WTC11 (cell line): ENCODE data around the gene RMI1. TPM values are rescaled to one million over a fixed set of nuclear protein-coding genes. Genes with fewer than 3 reads are reported as not detected.

Experiments used
- GRHL2 ChIP-seq: fragments of 250-450 bp; sonication (Bioruptor Pico); IDR thresholded peaks from 2 replicates; pipeline ENCODE4 v1.8.0; 2022; ENCODE audit warnings: mild to moderate bottlenecking, moderate library complexity; ENCODE audit not compliant: insufficient replicate concordance, severe bottlenecking
- microRNA-seq: library from miRNA; unstranded; fragments of <30 nt; microRNA quantifications from one replicate; pipeline ENCODE4 v1.2.0, GENCODE V29; 2022; ENCODE audit warnings: borderline number of aligned reads
- total RNA-seq: library from RNA; stranded (reverse); gene quantifications from 3 replicates; pipeline ENCODE4 v1.2.3, GENCODE V29; 2021
- TF ChIP-seq, protein P1 (sequence below): sonication (generic); formaldehyde crosslinking; conservative IDR thresholded peaks from 2 replicates; pipeline ENCODE4 v1.8.1; 2023; ENCODE audit warnings: mild to moderate bottlenecking, low read depth, missing genetic modification reagents, moderate library complexity
- TF ChIP-seq, protein P2 (sequence below): fragments of 250-450 bp; sonication (Bioruptor Pico); IDR thresholded peaks from 2 replicates; pipeline ENCODE4 v2.1.2; 2022; ENCODE audit warnings: mild to moderate bottlenecking, moderate library complexity

The RMI1 gene
- total RNA-seq, 1 experiment from 2014 or later: 25.8 TPM

DNA sequence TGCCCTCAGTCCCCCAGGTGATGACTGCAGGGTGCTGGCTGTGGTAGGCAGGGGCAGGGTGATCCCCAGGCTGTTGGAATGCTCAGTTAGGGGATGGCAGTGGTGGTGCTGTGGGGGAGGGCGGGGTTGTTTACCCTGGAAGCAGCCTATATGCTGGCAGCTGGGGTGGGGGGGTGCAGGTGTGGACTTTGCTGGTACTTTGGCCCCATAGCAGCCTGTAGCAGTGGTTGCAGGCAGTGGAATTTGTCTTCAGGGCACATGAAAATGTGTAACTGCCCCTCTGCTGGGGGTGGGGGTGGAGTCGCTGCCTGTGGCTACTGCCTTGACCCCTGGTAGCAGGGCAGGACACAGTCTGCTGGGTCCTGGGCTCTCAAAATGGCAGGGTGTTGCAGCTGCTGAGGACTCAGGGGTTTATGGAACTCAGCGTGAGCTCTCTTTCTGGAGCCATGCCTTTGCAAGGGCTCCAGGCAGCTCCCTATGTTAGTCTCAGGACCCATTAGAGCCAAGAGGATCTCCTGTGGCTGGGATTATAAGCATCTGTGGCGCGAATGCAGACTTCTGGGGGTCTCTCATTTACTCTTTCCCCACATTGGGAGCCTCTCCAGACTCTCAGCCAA lies 65.0 kb downstream of the RMI1 start (continued):
- TF ChIP-seq, protein P1, sequence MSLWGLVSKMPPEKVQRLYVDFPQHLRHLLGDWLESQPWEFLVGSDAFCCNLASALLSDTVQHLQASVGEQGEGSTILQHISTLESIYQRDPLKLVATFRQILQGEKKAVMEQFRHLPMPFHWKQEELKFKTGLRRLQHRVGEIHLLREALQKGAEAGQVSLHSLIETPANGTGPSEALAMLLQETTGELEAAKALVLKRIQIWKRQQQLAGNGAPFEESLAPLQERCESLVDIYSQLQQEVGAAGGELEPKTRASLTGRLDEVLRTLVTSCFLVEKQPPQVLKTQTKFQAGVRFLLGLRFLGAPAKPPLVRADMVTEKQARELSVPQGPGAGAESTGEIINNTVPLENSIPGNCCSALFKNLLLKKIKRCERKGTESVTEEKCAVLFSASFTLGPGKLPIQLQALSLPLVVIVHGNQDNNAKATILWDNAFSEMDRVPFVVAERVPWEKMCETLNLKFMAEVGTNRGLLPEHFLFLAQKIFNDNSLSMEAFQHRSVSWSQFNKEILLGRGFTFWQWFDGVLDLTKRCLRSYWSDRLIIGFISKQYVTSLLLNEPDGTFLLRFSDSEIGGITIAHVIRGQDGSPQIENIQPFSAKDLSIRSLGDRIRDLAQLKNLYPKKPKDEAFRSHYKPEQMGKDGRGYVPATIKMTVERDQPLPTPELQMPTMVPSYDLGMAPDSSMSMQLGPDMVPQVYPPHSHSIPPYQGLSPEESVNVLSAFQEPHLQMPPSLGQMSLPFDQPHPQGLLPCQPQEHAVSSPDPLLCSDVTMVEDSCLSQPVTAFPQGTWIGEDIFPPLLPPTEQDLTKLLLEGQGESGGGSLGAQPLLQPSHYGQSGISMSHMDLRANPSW (CRISPR knock-in tag): no peak
- TF ChIP-seq, protein P2, sequence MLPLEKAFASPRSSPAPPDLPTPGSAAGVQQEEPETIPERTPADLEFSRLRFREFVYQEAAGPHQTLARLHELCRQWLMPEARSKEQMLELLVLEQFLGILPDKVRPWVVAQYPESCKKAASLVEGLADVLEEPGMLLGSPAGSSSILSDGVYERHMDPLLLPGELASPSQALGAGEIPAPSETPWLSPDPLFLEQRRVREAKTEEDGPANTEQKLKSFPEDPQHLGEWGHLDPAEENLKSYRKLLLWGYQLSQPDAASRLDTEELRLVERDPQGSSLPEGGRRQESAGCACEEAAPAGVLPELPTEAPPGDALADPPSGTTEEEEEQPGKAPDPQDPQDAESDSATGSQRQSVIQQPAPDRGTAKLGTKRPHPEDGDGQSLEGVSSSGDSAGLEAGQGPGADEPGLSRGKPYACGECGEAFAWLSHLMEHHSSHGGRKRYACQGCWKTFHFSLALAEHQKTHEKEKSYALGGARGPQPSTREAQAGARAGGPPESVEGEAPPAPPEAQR (CRISPR knock-in tag): no peak
- no peak for TF ChIP-seq GRHL2 (CRISPR knock-in tag)

Small RNA genes within 50 kb of the gene (microRNA-seq; reads per million reads assigned to microRNA genes)
- 51.7 reads per million, percentile 53 among the genes with 10 or more reads in this experiment for gene MIR7-1

Other genes with a start within 250 kb of the RMI1 start
- 6.1 to 8.0 TPM (median 7.8 TPM) in 3 replicates for gene GKAP1, start 163.0 kb upstream of the RMI1 start, total RNA-seq
- 3.9 to 5.7 TPM (median 5.4 TPM) in 3 replicates for gene KIF27, start 59.4 kb upstream of the RMI1 start, total RNA-seq
- gene HNRNPK, start 590 bp upstream of the RMI1 start, total RNA-seq: 634 to 723 TPM (median 640 TPM) in 3 replicates